ENCODE measurements around the gene SAMD8.

SAMD8 gene

GRCh38 chr10:75079436-75080083 lies 31.9 kb upstream of the SAMD8 start:
- DNase-seq, result no peak
- H3K27ac ChIP-seq, result no peak overlapping the region
- no peak overlapping the region for H3K4me3 ChIP-seq (ENCODE audit: low read depth, low read length)
- no peaks in the 10 kb centered on the region for H3K36me3 ChIP-seq (replicated peaks)
- no peaks in the 10 kb centered on the region for H3K27me3 ChIP-seq (replicated peaks)
- in situ Hi-C loops (cut with HindIII; ENCODE audit: low pct_ligation_motif_present, low sequenced_read_pairs), result no loop called here
- no peak for TF ChIP-seq CTCF (IDR thresholded peaks at IDR 0.05; ENCODE audit: low read depth, low read length, missing control alignments)

- in situ Hi-C loops (cut with HindIII; ENCODE audit: low pct_ligation_motif_present, low sequenced_read_pairs), result no loop called here
- TF ChIP-seq CTCF (IDR thresholded peaks at IDR 0.05; ENCODE audit: low read depth, low read length, missing control alignments), result no peak
- H3K27ac ChIP-seq, result no peak overlapping the region
- no peaks in the 10 kb centered on the region for H3K27me3 ChIP-seq (replicated peaks)
- H3K36me3 ChIP-seq (replicated peaks), result no peaks in the 10 kb centered on the region
- no peak overlapping the region for H3K4me3 ChIP-seq (ENCODE audit: low read depth, low read length)
- DNase-seq, result no peak
Observed at GRCh38 chr10:75080554-75080953, 30.9 kb upstream of the SAMD8 start.

- H3K4me3 ChIP-seq (ENCODE audit: low read depth, low read length), result no peak overlapping the region
- no peak overlapping the region for H3K27ac ChIP-seq
- no peaks in the 10 kb centered on the region for H3K36me3 ChIP-seq (replicated peaks)
- in situ Hi-C loops (cut with HindIII; ENCODE audit: low pct_ligation_motif_present, low sequenced_read_pairs), result no loop called here
- DNase-seq, result no peak
- TF ChIP-seq CTCF (IDR thresholded peaks at IDR 0.05; ENCODE audit: low read depth, low read length, missing control alignments), result no peak
- H3K27me3 ChIP-seq (replicated peaks), result no peaks in the 10 kb centered on the region
Observed at GRCh38 chr10:75081379-75081778, 30.1 kb upstream of the SAMD8 start.

- Histone ChIP-seq H3K27ac (no peak overlapping the region), H3K27me3 (replicated peaks) (no peaks in the 10 kb centered on the region), H3K36me3 (replicated peaks) (no peaks in the 10 kb centered on the region), H3K4me3 (ENCODE audit: low read depth, low read length) (no peak overlapping the region)
- in situ Hi-C loops (cut with HindIII; ENCODE audit: low pct_ligation_motif_present, low sequenced_read_pairs), result no loop called here
- no peak for DNase-seq
- TF ChIP-seq CTCF (IDR thresholded peaks at IDR 0.05; ENCODE audit: low read depth, low read length, missing control alignments), result no peak
Observed at GRCh38 chr10:75083972-75084833, 27.3 kb upstream of the SAMD8 start.

GRCh38 chr10:75084834-75085384 lies 26.5 kb upstream of the SAMD8 start:
- Histone ChIP-seq H3K36me3 (replicated peaks) (no peaks in the 10 kb centered on the region), H3K27ac (no peak overlapping the region), H3K4me3 (ENCODE audit: low read depth, low read length) (no peak overlapping the region), H3K27me3 (replicated peaks) (no peaks in the 10 kb centered on the region)
- in situ Hi-C loops (cut with HindIII; ENCODE audit: low pct_ligation_motif_present, low sequenced_read_pairs), result no loop called here
- TF ChIP-seq CTCF (IDR thresholded peaks at IDR 0.05; ENCODE audit: low read depth, low read length, missing control alignments), result no peak
- DNase-seq, result no peak
